Body of pancreas (tissue), 4 donors: Measurements from ENCODE around the gene NUDT14. TPM values are rescaled to one million over a fixed set of nuclear protein-coding genes. Genes with fewer than 3 reads are reported as not detected.

Source experiments
- ATAC-seq: fragments of 150-250 bp; one replicate; pipeline ENCODE4 v1.9.1; 2016
- DNase-seq, 4 donors: peaks; one replicate each; pipeline ENCODE4 v3.0.0-alpha.2; 2019
- H3K27ac ChIP-seq, 4 donors: fragments of 200-600 bp; sonication (generic); 1 replicate in 3 of 4; 2 replicates in 1 of 4; pipeline versions ENCODE4 v1.5.1 to v1.6.1; 2016 to 2019; ENCODE audit warnings: mild to moderate bottlenecking in 1 of 4, mixed read lengths in 1 of 4, moderate library complexity in 1 of 4
- H3K27me3 ChIP-seq, 2 donors: fragments of 200-600 bp; sonication (generic); one replicate each; pipeline ENCODE4 v1.6.0; 2016; ENCODE audit warnings: mild to moderate bottlenecking in 1 of 2
- H3K36me3 ChIP-seq, 2 donors: fragments of 200-600 bp; sonication (generic); replicated peaks in 1 of 2; 2 replicates each; pipeline ENCODE4 v1.5.1; 2016; ENCODE audit warnings: low read depth in 2 of 2; ENCODE audit not compliant: insufficient read depth in 1 of 2
- H3K4me1 ChIP-seq: fragments of 200-600 bp; sonication (generic); one replicate; pipeline ENCODE4 v1.6.0; 2016
- H3K4me3 ChIP-seq, 2 donors: fragments of 200-600 bp; sonication (generic); 1 replicate in 1 of 2; 2 replicates in 1 of 2; pipeline ENCODE4 v1.5.1; 2016 to 2019
- H3K9me3 ChIP-seq, 3 donors: fragments of 200-600 bp; sonication (generic); 1 replicate in 2 of 3; 2 replicates in 1 of 3; pipeline ENCODE4 v1.5.1; 2016
- POLR2A ChIP-seq, 3 donors: fragments of 450-650 bp; IDR thresholded peaks; one replicate each; pipeline ENCODE4 v1.6.1; 2016; ENCODE audit warnings: antibody characterized with exemption in 3 of 3, mild to moderate bottlenecking in 2 of 3
- WGBS, 2 donors: methylation state at CpG; one replicate each; pipeline ENCODE4 v1.1.5; 2017; 5-methylcytosine and 5-hydroxymethylcytosine counted together
- intact Hi-C: fragments of 100-400 bp; cut with DNase I; formaldehyde crosslinking; loops from one replicate; pipeline ENCODE4 v1.15.1; 2023
- total RNA-seq, 2 donors: library from RNA; depleted of rRNA; stranded (reverse); fragments of >200 nt; gene quantifications; one replicate each; pipeline ENCODE4 v1.1.0, GENCODE V29; 2016
- TF ChIP-seq, protein P1 (sequence below), 7 experiments: fragments of 450-650 bp in 4 of 7; fragments of 200-600 bp in 3 of 7; sonication (generic) in 3 of 7; IDR thresholded peaks; one replicate each; pipeline ENCODE4 v1.5.1; 2016 to 2019; ENCODE audit warnings: antibody characterized with exemption in 7 of 7

NUDT14 gene
- total RNA-seq, 2 donors from 2014 or later, result 28.8 to 66.9 TPM

DNA sequence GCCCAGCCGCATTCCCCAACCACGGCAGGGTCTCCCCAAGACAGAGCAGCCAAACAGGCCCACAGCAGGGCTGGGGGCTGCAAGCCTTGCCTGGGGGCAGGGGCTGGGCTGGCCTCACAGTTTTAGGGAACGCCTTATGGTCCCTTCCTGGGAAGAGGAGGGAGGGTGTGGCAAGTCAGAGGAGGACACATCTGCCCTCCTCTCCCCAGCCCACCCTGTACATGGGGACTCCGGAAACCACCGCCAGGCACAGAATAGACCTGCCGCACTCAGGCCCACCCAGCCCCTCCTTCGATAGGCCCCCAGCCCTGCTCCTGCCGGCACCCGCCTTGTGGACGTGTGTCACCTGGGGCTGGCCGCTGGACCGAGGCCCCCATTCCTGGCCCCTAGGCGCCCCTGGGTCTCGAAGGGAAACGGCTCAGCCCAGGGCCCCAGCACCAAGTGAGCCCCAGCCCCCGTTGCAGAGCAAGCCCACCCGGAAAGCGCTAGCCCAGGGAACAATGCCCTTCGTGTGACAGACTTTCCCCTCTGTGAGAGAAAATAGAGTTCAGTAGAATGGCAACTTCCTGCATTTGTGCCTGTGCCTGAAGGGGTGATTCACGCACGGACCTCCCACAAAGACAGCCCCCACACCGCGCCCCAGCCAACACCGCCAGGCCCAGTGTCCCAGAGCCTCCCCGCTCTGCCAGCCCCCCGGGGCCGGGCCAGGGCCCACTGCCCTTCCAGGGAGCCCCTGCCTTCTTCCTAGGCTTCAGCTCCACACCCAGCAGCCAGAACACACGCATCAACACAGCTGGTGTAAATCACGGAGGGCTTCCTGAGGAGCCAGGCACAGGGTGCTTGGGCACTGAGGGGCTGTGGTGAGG lies 12.0 kb upstream of the NUDT14 start:
- Histone ChIP-seq H3K27me3 (peaks cover 0 to 21% of the 10 kb centered on the region in 2 donors), H3K27ac (no peak overlapping the region), H3K4me3 (no peak overlapping the region), H3K4me1 (peaks cover 26% of the 10 kb centered on the region), H3K36me3 (no peaks in the 10 kb centered on the region), H3K9me3 (no peaks in the 10 kb centered on the region)
- WGBS, 2 donors, result 48 to 80% methylated on average over 1 to 23 of the region's 29 CpGs
- DNase-seq (no peak), ATAC-seq (peak; percentile 12)
- intact Hi-C loops, result no loop called here
- TF ChIP-seq, protein P1, sequence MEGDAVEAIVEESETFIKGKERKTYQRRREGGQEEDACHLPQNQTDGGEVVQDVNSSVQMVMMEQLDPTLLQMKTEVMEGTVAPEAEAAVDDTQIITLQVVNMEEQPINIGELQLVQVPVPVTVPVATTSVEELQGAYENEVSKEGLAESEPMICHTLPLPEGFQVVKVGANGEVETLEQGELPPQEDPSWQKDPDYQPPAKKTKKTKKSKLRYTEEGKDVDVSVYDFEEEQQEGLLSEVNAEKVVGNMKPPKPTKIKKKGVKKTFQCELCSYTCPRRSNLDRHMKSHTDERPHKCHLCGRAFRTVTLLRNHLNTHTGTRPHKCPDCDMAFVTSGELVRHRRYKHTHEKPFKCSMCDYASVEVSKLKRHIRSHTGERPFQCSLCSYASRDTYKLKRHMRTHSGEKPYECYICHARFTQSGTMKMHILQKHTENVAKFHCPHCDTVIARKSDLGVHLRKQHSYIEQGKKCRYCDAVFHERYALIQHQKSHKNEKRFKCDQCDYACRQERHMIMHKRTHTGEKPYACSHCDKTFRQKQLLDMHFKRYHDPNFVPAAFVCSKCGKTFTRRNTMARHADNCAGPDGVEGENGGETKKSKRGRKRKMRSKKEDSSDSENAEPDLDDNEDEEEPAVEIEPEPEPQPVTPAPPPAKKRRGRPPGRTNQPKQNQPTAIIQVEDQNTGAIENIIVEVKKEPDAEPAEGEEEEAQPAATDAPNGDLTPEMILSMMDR (IDR thresholded peaks at IDR 0.05), result no peak
- TF ChIP-seq POLR2A (IDR thresholded peaks at IDR 0.05), result no peak

- H3K27me3 ChIP-seq, result no peaks in the 10 kb centered on the region
- H3K4me1 ChIP-seq, result no peaks in the 10 kb centered on the region
- H3K4me3 ChIP-seq, result no peak overlapping the region
- WGBS, 2 donors, result 62% methylated on average over 14 of the region's 14 CpGs; no CpG with 5 or more reads in 1 of the 2 donors
- no peaks in the 10 kb centered on the region for H3K9me3 ChIP-seq
- no peak for TF ChIP-seq POLR2A (IDR thresholded peaks at IDR 0.05)
- TF ChIP-seq, protein P1 (IDR thresholded peaks at IDR 0.05), result peak; percentile 18 to 67 (median 53)
- no peak overlapping the region for H3K27ac ChIP-seq
- peak; percentile 73 for ATAC-seq
- DNase-seq, result peak; percentile 70 to 81 (median 73)
- intact Hi-C loops, result no loop called here
- no peaks in the 10 kb centered on the region for H3K36me3 ChIP-seq
Measured at GRCh38 chr14:105187935-105188524, 6.9 kb upstream of the NUDT14 start.

GRCh38 chr14:105187116-105187515 lies 6.0 kb upstream of the NUDT14 start:
- Histone ChIP-seq H3K27ac (no peak overlapping the region), H3K4me1 (peaks cover 3% of the 10 kb centered on the region), H3K9me3 (no peaks in the 10 kb centered on the region), H3K4me3 (no peak overlapping the region), H3K36me3 (no peaks in the 10 kb centered on the region), H3K27me3 (no peaks in the 10 kb centered on the region)
- no peak for TF ChIP-seq POLR2A (IDR thresholded peaks at IDR 0.05)
- TF ChIP-seq, protein P1 (IDR thresholded peaks at IDR 0.05), result no peak
- ATAC-seq (peak; percentile 22), DNase-seq (peak in 1 of 4 donors; percentile 47)
- WGBS, 2 donors, result 26 to 29% methylated on average over 3 to 4 of the region's 4 CpGs
- intact Hi-C loops, result no loop called here

DNA sequence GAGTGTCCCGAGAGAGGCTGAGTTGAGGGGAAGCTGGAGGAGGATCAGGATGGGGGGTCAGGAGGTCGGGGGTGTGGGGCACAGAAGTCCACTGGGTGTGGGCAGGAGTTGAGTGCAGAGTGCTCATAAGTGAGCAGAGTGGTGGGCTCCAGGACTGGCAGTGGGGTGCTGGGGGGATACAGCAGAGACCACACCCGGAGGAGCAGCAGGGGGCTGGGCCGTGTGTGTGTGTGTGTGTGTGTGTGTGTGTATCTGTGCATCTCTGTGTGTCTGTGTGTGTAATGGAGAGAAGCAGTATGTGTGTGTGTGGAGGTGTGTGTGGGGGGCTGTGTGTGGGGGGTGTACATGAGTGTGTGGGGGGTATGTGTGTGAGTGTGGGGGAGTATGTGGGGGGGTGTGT lies 4.9 kb upstream of the NUDT14 start:
- peaks cover 12% of the 10 kb centered on the region for H3K4me1 ChIP-seq
- H3K27ac ChIP-seq, result no peak overlapping the region
- intact Hi-C loops, result no loop called here
- no peak overlapping the region for H3K4me3 ChIP-seq
- no peaks in the 10 kb centered on the region for H3K27me3 ChIP-seq
- TF ChIP-seq POLR2A (IDR thresholded peaks at IDR 0.05), result no peak
- TF ChIP-seq, protein P1 (IDR thresholded peaks at IDR 0.05), result no peak
- ATAC-seq (no peak), DNase-seq (no peak)
- H3K36me3 ChIP-seq, result no peaks in the 10 kb centered on the region
- 42 to 61% methylated on average over 2 to 4 of the region's 4 CpGs for WGBS, 2 donors
- H3K9me3 ChIP-seq, result no peaks in the 10 kb centered on the region
